NCI-H2196 (cell line): ENCODE data around the gene KAT6B.

Source experiments
- DNase-seq: peaks from one replicate; lab custom pipeline; 2025; ENCODE audit not compliant: unreplicated experiment; lab: John Stamatoyannopoulos, UW

KAT6B gene

GRCh38 chr10:74977913-74978847, 151.8 kb downstream of the KAT6B start:
- DNase-seq = no peak

DNA sequence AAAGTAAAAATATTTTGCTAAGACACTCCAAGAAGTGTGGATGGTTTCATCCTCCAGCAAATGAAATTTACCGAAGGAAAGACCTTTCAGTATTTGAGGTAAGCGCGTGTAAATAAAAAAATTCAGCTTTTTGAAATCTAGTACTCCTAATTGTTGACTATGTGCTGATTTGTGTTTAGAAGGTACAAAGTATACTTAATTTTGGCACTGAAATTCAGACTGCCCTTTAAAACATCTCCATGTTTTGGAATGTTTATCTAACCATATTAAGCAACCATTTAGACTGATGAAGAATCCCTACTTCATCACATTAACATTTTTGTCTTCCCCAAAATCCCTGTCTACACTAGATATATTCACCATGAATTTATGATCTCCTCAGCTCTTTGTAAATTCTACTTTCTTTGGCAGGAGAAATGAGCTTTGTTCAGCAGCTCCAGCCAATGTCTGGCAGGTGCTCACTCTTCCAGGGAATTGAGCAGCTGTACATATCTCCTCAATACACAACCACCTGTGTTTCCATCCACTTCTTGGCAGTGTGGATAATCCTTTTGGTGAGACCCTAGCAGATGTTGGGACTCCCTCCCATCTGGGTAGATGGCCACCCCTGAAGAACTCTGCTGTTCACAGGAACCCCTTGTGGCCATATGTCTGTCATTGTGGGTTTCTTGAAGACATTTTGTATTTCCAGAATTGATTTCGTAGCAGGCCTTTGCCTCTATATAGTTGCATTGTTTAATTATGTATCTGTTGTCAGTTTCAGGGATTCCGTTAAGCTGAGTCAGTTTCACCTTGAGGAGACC, 155.6 kb downstream of the KAT6B start:
- DNase-seq = no peak

- DNase-seq = no peak
These were observed 156.2 kb downstream of the KAT6B start for GRCh38 chr10:74982634-74982982.

DNA sequence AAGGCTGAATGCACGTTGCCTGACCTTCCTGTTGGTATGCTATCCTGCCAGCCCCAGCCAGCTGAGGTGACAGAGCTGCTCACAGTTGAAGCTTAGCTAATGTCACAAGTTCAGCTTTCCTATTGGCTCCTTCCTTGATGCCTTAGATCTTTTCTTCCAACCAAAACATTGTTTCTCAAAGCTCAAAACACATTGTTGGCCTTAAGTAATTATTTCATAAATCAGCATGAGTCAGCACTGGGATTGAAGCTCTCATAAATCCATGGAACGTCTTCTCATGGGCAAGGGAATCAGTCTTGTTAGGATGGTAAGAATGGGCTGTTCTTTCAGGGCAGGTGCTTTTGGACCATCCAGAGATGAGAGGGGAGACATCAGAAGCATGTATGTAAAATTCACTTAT, 157.0 kb downstream of the KAT6B start:
- no peak for DNase-seq

GRCh38 chr10:74987339-74988053, 161.1 kb downstream of the KAT6B start:
- DNase-seq = no peak

DNA sequence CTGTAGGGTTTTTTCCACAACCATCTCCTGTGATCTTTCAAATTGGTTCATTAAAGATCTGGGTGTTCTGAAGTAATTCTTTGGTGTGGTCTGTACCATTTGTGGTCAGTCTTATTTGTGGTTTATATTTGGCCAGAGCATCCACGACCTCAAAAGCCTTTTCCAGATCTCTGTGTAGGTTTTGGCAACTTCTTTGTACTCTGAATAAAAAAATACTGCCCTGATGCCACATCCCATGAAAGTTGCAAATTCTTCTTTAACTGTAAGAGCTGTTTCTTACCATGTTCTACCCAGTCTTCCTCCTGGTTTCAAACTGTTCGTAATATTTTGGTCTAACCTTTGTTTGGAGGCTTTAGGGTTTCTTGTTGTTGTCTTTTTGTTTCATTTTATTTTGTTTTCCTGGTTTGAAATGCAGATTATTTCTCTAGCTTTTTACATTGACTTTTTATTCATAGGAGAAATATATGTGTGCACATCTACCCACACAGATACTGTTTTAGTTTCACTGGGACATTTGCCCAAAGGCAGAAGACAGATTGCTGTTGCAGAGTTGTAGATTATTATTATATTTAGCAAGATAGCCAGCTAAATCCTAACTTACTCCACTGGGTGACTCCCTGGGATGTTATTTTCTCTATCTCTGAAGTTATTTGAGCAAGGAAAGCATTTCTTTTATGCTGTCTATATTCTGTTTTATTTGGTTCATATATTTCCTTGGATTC, 161.8 kb downstream of the KAT6B start:
- DNase-seq = no peak

DNA sequence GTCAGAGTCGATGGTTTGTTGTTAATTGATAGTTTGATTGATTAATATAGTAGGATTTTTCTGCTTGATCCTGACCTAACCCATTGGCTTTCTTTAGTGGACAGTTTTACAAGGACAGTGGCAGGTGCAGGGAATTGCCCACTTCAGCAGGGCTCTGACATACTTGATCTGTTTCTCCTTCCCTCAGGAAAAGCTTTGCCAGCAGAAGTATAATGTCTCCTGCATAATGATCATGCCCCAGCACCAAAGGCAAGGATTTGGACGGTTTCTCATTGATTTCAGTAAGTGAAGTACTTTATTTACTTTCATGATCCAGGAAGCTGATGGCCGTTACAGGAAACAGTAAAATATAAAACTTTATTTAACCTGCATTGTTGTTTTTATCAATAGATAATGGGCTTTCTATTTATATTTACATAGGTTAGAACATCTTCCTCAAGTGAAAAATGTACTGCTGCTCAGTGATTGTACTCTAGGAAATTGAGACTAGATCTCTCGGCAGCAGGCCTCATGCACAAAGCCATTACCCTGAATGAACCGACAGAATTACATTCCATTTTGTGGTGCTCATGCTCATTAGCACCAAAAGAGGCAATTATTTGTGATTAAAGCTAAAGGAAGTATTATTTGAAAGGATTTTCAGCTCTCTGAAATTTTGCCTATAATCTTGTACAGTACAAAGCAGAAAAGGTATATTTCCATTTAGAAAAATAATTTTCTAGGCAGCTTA, 162.6 kb downstream of the KAT6B start:
- peak; percentile 81 for DNase-seq

DNA sequence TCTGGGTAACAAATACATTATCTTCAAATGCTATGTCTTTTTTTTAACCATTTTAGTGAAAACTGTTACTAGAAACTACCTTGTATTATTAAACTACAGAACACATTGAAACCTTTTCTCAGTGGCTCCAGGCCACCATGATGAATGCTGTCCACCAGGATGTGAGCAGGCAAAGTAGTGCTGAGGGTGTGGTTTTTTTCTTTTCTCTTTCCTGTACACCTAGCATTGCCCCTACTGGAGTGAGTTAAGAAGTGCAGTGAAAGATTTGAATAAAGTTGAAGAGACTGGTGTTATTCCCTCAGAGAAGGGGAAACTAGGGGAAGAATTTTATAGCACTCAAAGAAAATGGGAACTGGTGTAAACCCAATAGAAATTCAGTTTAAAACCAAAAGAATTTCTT, 165.0 kb downstream of the KAT6B start:
- no peak for DNase-seq

DNA sequence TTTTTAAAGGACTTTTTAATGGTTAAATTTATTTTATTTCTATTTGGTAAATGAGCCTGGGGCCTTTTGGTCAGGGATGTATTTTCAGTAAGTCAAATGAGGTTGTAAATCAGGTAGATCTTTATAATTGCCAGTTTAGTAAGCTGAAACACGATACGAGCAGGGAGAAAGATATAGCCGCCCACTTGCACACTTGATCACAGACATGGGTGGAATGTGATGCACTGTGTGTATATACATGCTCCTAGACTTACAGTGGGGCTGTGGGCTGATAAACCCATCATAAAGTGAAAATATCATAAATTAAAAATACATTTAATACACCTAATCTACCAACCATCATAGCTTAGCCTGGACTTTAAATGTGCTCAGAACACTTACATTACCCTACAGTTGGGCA, 165.7 kb downstream of the KAT6B start:
- no peak for DNase-seq

- DNase-seq = no peak
These were observed 167.2 kb downstream of the KAT6B start for GRCh38 chr10:74993649-74994048.

DNA sequence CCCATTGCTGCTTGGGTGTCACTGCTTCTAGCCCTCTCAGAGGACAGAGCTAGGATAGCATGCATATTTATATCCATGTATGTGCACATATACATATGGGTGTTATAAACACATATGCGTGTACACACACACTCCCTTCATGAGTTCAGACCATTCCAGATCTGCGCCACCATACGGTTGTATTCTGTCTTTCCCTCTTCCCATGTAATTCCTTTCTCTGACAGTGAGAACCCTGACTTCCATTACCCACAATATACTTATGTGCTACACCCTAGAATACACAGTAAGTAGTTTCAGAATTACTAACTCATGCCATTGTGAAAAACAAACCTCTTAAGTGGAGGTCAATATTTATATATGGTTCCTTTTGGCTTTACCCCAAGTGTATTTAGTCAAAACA, 168.5 kb downstream of the KAT6B start:
- peak; percentile 31 for DNase-seq

- DNase-seq = no peak
These were observed 169.4 kb downstream of the KAT6B start for GRCh38 chr10:74995806-74996205.

GRCh38 chr10:74997163-74997562, 170.8 kb downstream of the KAT6B start:
- no peak for DNase-seq

- no peak for DNase-seq
These were observed 174.4 kb downstream of the KAT6B start for GRCh38 chr10:75000748-75001321.

DNA sequence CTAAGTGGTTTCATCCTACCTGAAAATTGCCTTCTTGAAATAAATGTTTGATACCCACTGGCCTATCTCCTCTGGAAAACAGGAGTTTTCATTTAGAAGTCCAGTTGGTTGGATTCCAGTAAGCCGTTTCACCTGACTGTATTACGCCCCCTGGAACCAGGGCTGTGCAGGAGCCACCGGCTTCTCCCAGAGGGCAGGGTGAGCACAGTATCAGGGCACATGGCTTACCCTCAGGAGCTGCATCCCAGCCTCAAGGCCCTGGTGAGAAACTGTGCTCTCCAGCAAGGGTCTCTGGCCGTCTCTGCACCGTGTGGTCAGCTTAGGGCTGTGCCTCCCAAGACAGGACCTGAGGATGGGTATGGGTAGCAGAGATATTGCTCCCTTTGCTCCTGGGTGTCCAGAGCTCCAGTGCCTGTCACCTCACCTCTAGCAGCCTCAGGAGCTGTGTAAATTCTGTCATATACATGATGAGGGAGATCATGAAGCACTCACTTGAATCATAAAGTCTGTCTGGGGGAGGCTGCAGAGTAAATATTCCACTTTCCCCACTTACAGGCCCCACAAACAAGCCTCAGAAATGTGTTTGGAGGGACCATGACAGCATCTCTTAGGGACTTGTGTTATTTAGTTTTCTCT, 175.4 kb downstream of the KAT6B start:
- DNase-seq = no peak

DNA sequence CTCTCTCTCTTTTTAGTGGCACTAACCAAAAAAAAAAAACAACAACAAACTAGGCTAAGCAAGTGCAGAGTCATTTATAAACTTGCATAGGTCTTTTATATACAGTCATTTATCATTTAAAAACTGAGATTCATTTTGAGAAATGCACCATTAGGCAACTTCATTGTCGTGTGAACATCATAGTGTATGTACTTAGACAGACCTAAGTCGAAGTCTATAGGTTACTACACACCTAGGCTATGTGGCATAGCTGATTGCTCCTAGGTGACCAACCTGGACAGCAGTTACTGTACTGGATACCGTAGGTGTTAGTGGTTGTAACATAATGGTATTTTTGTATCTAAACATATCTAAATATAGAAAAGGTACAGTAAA, 175.9 kb downstream of the KAT6B start:
- no peak for DNase-seq

DNA sequence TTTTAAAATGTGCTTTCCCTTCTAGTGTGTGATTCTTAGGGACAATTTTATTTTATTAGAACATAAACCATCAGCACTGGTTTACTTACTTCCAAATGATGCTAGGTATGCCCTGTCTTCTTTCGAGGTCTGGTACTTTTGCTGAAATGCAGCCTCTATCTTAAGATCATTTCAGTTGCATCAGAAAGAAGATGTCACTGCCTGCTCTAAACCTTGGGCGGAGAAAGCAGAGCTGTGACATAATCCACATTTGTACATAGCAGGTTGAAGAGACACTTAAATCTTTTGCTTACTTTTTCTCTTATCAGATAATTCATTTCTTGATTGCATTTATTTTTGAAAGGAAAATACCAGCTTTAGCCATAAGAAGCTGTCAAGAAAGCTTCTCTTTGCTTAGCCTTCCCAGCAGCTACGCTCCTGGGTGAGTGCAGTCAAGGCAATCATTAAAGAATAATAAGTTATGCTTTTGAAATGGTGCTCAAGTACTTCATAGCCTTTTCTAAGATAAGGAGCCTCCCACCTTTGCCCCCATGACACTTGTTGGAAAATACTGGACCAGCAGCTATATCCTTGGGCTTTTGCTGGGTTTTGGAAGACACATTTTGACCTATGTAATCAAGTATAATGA, 176.7 kb downstream of the KAT6B start:
- DNase-seq = no peak

GRCh38 chr10:75003891-75004290, 177.5 kb downstream of the KAT6B start:
- DNase-seq = no peak

- no peak for DNase-seq
These were observed 181.2 kb downstream of the KAT6B start for GRCh38 chr10:75007646-75008045.
